Measurements from ENCODE around the gene KANSL1. TPM values are rescaled to one million over a fixed set of nuclear protein-coding genes. Genes with fewer than 3 reads are reported as not detected.
"Not testable (repeated sequence)": the region's sequence is repeated elsewhere in the genome, so short reads cannot be mapped to it uniquely, and the experiment has no call there.

KANSL1 gene
- total RNA-seq, 2 experiments from 2014 or later: 99.5 to 105 TPM

GRCh38 chr17:46190763-46191162 lies 2.5 kb downstream of the KANSL1 start:
- no peaks in the 10 kb centered on the region for H3K27me3 Mint-ChIP-seq
- peak overlapping the region; percentile 34 for H3K27ac Mint-ChIP-seq
- H3K36me3 Mint-ChIP-seq (ENCODE audit: low read depth): peaks cover 37% of the 10 kb centered on the region
- ChIA-PET CTCF (no interaction called here), POLR2A (no interaction called here)
- peaks cover 66% of the 10 kb centered on the region for H3K4me1 Mint-ChIP-seq
- no peak for DNase-seq
- H3K4me3 Mint-ChIP-seq: peak overlapping the region; percentile 91
- no peaks in the 10 kb centered on the region for H3K9me3 Mint-ChIP-seq

DNA sequence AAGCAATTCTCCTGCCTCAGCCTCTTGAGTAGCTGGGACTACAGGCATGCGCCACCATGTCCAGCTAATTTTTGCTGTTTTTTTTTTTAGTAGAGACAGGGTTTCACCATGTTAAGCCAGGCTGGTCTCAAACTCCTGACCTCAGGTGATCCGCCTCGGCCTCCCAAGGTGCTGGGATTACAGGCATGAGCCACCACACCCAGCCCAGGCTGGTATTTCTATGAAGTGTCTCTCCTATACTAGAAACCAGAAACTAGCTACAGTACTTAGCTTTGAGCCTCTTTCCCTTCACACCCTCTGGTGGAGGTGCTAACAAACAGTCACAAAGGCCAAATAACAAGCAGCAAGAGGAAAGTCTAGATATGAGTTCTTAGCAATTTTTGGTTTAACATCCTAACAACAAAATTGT lies 6.4 kb downstream of the KANSL1 start:
- POLR2A ChIA-PET: interaction anchor here (0.9 to 4.2 kb wide), 5 partner anchors 8 to 42 kb away, joined by 3 to 19 read pairs (median 4); no protein-coding TSS in a partner anchor
- Mint-ChIP-seq H3K4me1 (peaks cover 77% of the 10 kb centered on the region), H3K36me3 (ENCODE audit: low read depth) (peaks cover 35% of the 10 kb centered on the region), H3K27ac (peak overlapping the region; percentile 14)
- H3K27me3 Mint-ChIP-seq, H3K4me3 Mint-ChIP-seq, H3K9me3 Mint-ChIP-seq: not testable (repeated sequence)
- DNase-seq: peak; percentile 38
- CTCF ChIA-PET: interaction anchor here (0.7 to 4.2 kb wide), 27 partner anchors 9 to 1590 kb away, joined by 3 to 25 read pairs (median 5); no protein-coding TSS in a partner anchor

- no peaks in the 10 kb centered on the region for H3K27me3 Mint-ChIP-seq
- peaks cover 79% of the 10 kb centered on the region for H3K4me1 Mint-ChIP-seq
- H3K36me3 Mint-ChIP-seq (ENCODE audit: low read depth): peaks cover 22% of the 10 kb centered on the region
- H3K27ac Mint-ChIP-seq: no peak overlapping the region
- no peaks in the 10 kb centered on the region for H3K9me3 Mint-ChIP-seq
- no peak for DNase-seq
- POLR2A ChIA-PET: interaction anchor here (1.0 to 2.0 kb wide), 3 partner anchors 9 to 30 kb away, joined by 3 to 9 read pairs (median 7); partner anchors contain the start of gene KANSL1
- H3K4me3 Mint-ChIP-seq: no peak overlapping the region
- CTCF ChIA-PET: interaction anchor here (0.6 to 4.2 kb wide), 5 partner anchors 9 to 140 kb away, joined by 3 to 25 read pairs (median 4); no protein-coding TSS in a partner anchor
Measured at GRCh38 chr17:46184696-46185095, 8.5 kb downstream of the KANSL1 start.

DNA sequence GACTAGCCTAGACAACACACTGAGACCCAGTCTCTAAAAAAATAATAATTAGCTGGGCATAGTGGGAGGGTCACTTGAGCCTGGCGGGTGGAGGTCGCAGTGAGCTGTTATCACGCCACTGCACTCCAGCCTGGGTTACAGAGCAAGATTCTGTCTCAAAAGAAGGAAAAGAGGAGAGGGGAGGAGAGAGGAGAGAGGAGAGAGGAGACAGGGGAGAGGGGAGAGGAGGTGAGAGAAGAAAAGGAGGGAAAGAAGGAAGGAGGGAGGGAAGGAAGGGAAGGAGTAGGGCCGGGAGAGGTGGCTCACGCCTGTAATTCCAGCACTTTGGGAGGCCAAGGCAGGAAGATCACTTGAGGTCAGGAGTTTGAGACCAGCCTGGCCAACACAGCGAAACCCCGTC lies 9.8 kb downstream of the KANSL1 start:
- POLR2A ChIA-PET: interaction anchor here (1.3 to 2.0 kb wide), 2 partner anchors 17 to 29 kb away, joined by 4 to 7 read pairs; no protein-coding TSS in a partner anchor
- H3K4me1 Mint-ChIP-seq: peaks cover 80% of the 10 kb centered on the region
- H3K27ac Mint-ChIP-seq, H3K4me3 Mint-ChIP-seq, H3K9me3 Mint-ChIP-seq, DNase-seq, H3K27me3 Mint-ChIP-seq: not testable (repeated sequence)
- CTCF ChIA-PET: interaction anchor here (1.5 to 1.8 kb wide), 2 partner anchors 30 to 139 kb away, joined by 3 to 5 read pairs; no protein-coding TSS in a partner anchor
- H3K36me3 Mint-ChIP-seq (ENCODE audit: low read depth): peaks cover 19% of the 10 kb centered on the region

DNA sequence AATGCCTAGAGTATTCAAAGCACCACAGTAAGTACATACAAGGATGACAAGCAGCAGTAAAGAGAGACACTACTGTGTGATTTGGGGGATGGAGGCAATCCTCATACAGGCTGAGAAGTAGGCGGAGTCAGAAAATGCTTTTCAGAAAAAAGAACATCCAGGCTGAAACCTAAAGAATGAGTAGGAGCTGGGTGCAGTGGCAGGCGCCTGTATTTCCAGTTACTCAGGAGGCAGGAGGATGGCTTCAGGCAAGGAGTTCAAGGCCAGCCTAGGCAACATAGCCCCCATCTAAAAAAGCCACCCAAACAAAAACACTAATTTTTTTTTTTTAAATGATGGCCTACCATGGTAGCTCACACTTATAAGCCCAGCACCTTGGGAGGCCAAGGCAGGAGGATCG lies 10.3 kb downstream of the KANSL1 start:
- H3K27me3 Mint-ChIP-seq: no peaks in the 10 kb centered on the region
- H3K9me3 Mint-ChIP-seq: no peaks in the 10 kb centered on the region

GRCh38 chr17:46181940-46182339 lies 11.3 kb downstream of the KANSL1 start:
- H3K4me3 Mint-ChIP-seq: no peak overlapping the region
- H3K9me3 Mint-ChIP-seq: no peaks in the 10 kb centered on the region
- peaks cover 74% of the 10 kb centered on the region for H3K4me1 Mint-ChIP-seq
- H3K36me3 Mint-ChIP-seq (ENCODE audit: low read depth): peaks cover 14% of the 10 kb centered on the region
- DNase-seq: no peak
- no peak overlapping the region for H3K27ac Mint-ChIP-seq
- H3K27me3 Mint-ChIP-seq: no peaks in the 10 kb centered on the region
- POLR2A ChIA-PET: interaction anchor here (0.9 to 5.1 kb wide), 2 partner anchors 10 to 12 kb away, joined by 3 to 31 read pairs; partner anchors contain the start of gene KANSL1
- CTCF ChIA-PET: interaction anchor here (1.8 to 7.1 kb wide), 2 partner anchors 11 to 31 kb away, joined by 5 to 41 read pairs; partner anchors contain the start of gene KANSL1

More for the DNA sequence above, 10.3 kb downstream of the KANSL1 start:
- no peak for DNase-seq
- ChIA-PET CTCF (interaction anchor here (1.8 kb wide), 1 partner anchor 30 kb away, joined by 5 read pairs; no protein-coding TSS in a partner anchor), POLR2A (interaction anchor here (1.3 to 2.0 kb wide), 2 partner anchors 16 to 28 kb away, joined by 4 to 7 read pairs; no protein-coding TSS in a partner anchor)
- Mint-ChIP-seq H3K4me1 (peaks cover 80% of the 10 kb centered on the region), H3K27ac (no peak overlapping the region), H3K36me3 (ENCODE audit: low read depth) (peaks cover 15% of the 10 kb centered on the region), H3K4me3 (no peak overlapping the region)

GRCh38 chr17:46181316-46181715 lies 11.9 kb downstream of the KANSL1 start:
- H3K27ac Mint-ChIP-seq: not testable (repeated sequence)

DNA sequence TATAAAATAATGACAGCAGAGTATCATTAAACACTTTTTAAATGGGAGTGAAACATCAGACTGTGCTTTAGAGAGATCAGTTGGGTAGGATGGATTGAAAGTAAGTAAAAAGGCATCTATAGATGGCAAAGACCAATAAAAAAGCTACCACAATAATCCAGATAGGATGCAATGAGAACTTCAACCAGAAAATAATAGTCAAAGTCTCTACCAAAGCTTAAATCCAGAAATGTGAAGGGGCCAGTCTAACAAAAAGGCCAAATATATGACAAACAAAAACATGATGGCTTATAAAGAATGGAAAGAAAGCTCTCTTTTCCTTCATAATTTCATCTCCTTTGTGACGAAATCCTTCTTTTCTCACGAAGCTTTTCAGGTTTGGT lies 12.3 kb downstream of the KANSL1 start:
- POLR2A ChIA-PET: interaction anchor here (4.2 to 5.1 kb wide), 2 partner anchors 7 to 13 kb away, joined by 19 to 31 read pairs; partner anchors contain the start of gene KANSL1
- no peak for DNase-seq
- no peak overlapping the region for H3K4me3 Mint-ChIP-seq
- peaks cover 16% of the 10 kb centered on the region for H3K36me3 Mint-ChIP-seq (ENCODE audit: low read depth)
- H3K27me3 Mint-ChIP-seq: no peaks in the 10 kb centered on the region
- H3K27ac Mint-ChIP-seq: no peak overlapping the region
- no peaks in the 10 kb centered on the region for H3K9me3 Mint-ChIP-seq
- H3K4me1 Mint-ChIP-seq: peaks cover 73% of the 10 kb centered on the region
- CTCF ChIA-PET: interaction anchor here (1.0 to 7.1 kb wide), 3 partner anchors 12 to 35 kb away, joined by 4 to 41 read pairs (median 5); partner anchors contain the start of gene KANSL1

More at GRCh38 chr17:46181316-46181715, 11.9 kb downstream of the KANSL1 start:
- not testable (repeated sequence) for H3K4me3 Mint-ChIP-seq, DNase-seq, H3K27me3 Mint-ChIP-seq, H3K9me3 Mint-ChIP-seq
- Mint-ChIP-seq H3K4me1 (peaks cover 73% of the 10 kb centered on the region), H3K36me3 (ENCODE audit: low read depth) (peaks cover 14% of the 10 kb centered on the region)
- ChIA-PET POLR2A (interaction anchor here (5.1 kb wide), 1 partner anchor 12 kb away, joined by 31 read pairs; the partner anchor contains the start of gene KANSL1), CTCF (interaction anchor here (1.6 to 7.1 kb wide), 3 partner anchors 11 to 36 kb away, joined by 4 to 41 read pairs (median 5); partner anchors contain the start of gene KANSL1)

DNA sequence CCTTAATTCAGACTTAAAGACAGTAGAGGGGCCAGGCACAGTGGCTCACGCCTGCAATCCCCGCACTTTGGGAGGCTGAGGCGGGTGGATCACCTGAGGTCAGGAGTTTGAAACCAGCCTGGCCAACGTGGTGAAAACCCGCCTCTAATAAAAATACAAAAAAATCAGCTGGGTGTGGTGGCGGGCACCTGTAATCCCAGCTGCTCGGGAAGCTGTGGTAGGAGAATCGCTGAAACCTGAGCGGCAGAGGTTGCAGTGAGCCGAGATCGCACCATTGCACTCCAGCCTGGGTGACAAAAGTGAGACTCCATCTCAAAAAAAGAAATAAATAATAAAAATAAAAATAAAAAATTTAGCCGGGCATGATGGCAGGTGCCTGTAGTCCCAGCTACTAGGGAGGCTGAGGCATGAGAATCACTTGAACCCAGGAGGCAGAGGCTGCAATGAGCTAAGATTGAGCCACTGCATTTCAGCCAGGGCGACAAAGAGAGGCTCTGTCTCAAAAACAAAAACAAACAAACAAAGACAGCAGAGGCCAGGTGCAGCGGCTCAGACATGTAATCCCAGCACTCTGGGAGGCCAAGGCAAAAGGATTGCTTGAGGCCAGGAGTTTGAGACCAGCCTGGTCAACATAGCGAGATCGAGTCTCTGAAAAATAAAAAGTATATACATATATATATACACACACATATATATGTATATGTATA lies 12.9 kb downstream of the KANSL1 start:
- POLR2A ChIA-PET: interaction anchor here (1.6 to 5.1 kb wide), 4 partner anchors 8 to 35 kb away, joined by 4 to 31 read pairs (median 12); partner anchors contain the start of gene KANSL1
- Mint-ChIP-seq H3K36me3 (ENCODE audit: low read depth) (peaks cover 17% of the 10 kb centered on the region), H3K4me1 (peaks cover 71% of the 10 kb centered on the region)
- H3K27ac Mint-ChIP-seq, H3K4me3 Mint-ChIP-seq, H3K9me3 Mint-ChIP-seq, DNase-seq, H3K27me3 Mint-ChIP-seq: not testable (repeated sequence)
- CTCF ChIA-PET: interaction anchor here (1.0 to 7.1 kb wide), 3 partner anchors 12 to 35 kb away, joined by 4 to 41 read pairs (median 5); partner anchors contain the start of gene KANSL1

DNA sequence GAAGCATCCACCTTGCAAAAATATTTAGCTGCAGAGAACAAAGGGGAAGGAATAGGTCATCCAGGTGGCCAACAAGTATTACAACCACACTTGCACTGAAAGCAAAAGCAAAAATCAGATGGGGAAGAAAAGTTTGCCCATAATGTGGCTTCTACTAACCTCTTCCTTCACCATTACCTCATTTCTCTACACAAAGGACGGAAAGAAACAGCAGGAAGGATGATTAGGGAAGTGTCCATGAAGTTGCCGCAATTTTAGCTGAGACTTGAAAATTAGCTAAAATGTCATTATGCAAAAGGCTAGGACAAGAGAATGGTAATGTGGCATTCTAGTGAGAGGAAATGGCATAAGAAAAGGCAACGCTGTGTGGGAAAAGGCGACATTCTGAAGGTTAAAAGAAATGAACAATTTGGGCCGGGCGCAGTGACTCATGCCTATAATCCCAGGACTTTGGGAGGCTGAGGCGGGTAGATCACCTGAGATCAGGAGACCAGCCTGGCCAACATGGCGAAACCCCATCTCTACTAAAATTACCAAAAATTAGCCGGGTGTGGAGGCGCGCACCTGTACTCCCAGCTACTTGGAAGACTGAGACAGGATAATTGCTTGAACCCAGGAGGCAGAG lies 13.7 kb downstream of the KANSL1 start:
- H3K27ac Mint-ChIP-seq: peak overlapping the region; percentile 50
- peak overlapping the region; percentile 4 for H3K4me3 Mint-ChIP-seq
- peaks cover 65% of the 10 kb centered on the region for H3K4me1 Mint-ChIP-seq
- no peaks in the 10 kb centered on the region for H3K27me3 Mint-ChIP-seq
- H3K9me3 Mint-ChIP-seq: no peaks in the 10 kb centered on the region
- CTCF ChIA-PET: interaction anchor here (0.6 to 7.1 kb wide), 6 partner anchors 7 to 978 kb away, joined by 3 to 41 read pairs (median 6); partner anchors contain the start of gene KANSL1
- no peak for DNase-seq
- POLR2A ChIA-PET: interaction anchor here (1.6 to 5.1 kb wide), 5 partner anchors 8 to 87 kb away, joined by 3 to 31 read pairs (median 6); partner anchors contain the start of gene KANSL1
- H3K36me3 Mint-ChIP-seq (ENCODE audit: low read depth): peaks cover 18% of the 10 kb centered on the region

DNA sequence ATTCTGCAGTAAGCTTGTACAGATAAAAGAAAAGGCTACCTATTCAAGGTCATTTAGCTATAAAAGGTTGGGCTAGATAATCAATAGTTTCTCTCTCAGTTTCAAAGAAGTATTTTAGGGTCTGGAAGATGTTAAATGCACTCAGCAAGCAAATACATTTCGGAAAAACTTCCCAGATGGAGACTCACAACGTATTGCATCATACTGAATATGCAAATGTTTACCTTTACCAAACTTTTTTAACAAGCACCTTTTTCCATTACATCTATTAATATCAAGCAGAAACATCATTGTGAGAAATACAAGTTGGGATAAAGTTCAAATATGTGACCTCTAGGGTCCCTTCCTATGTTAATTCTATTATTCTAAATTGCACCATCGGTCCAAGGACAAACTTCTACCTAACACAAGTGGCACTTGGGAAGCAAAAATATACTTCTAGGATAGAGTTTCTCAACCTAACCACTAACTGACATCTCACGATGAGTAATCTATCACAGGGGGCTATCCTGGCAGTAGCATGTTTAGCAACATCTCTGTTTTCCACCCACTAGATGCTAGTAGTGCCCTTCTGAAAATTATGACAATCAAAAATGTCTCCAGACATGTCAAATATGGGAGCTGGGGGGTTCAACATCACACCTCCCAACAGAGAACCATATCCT lies 14.5 kb downstream of the KANSL1 start:
- CTCF ChIA-PET: interaction anchor here (0.6 to 7.1 kb wide), 8 partner anchors 8 to 977 kb away, joined by 3 to 41 read pairs (median 4); partner anchors contain the start of gene KANSL1
- H3K27ac Mint-ChIP-seq: peak overlapping the region; percentile 50
- DNase-seq: no peak
- no peaks in the 10 kb centered on the region for H3K27me3 Mint-ChIP-seq
- no peak overlapping the region for H3K4me3 Mint-ChIP-seq
- H3K9me3 Mint-ChIP-seq: no peaks in the 10 kb centered on the region
- H3K4me1 Mint-ChIP-seq: peaks cover 59% of the 10 kb centered on the region
- peaks cover 16% of the 10 kb centered on the region for H3K36me3 Mint-ChIP-seq (ENCODE audit: low read depth)
- POLR2A ChIA-PET: interaction anchor here (0.9 to 5.1 kb wide), 6 partner anchors 9 to 88 kb away, joined by 3 to 31 read pairs (median 5); partner anchors contain the start of gene KANSL1

DNA sequence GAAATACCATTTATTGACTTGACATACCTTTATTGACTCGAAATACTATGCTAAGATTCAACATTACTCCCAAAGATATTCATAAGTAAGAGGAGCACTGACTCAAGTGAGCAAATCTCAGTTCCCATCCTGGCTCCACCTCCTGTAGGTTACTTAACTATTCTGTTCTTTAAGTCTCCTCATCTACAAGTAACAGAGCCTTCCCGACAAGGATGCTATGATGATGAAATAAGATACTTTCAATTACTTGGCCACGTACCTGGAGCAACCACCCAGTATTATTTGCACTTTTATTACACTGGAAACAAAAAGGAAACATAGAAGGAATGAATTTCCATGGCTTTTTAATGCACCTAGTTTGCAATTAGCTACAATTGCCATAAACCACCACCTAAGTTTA lies 16.3 kb downstream of the KANSL1 start:
- peaks cover 23% of the 10 kb centered on the region for H3K36me3 Mint-ChIP-seq (ENCODE audit: low read depth)
- no peaks in the 10 kb centered on the region for H3K27me3 Mint-ChIP-seq
- no peak overlapping the region for H3K4me3 Mint-ChIP-seq
- POLR2A ChIA-PET: interaction anchor here (2.8 to 4.2 kb wide), 2 partner anchors 11 to 16 kb away, joined by 9 to 19 read pairs; partner anchors contain the start of gene KANSL1
- H3K4me1 Mint-ChIP-seq: peaks cover 57% of the 10 kb centered on the region
- CTCF ChIA-PET: interaction anchor here (1.4 to 7.1 kb wide), 3 partner anchors 8 to 16 kb away, joined by 4 to 41 read pairs (median 15); partner anchors contain the start of gene KANSL1
- H3K27ac Mint-ChIP-seq: no peak overlapping the region
- DNase-seq: no peak
- H3K9me3 Mint-ChIP-seq: no peaks in the 10 kb centered on the region
